HL-60 (cell line): Measurements from ENCODE around the gene ABL2.
A peak's percentile ranks its signal among the peaks of the same experiment; 100 is the strongest.
"Not testable (repeated sequence)": the region's sequence is repeated elsewhere in the genome, so short reads cannot be mapped to it uniquely, and the experiment has no call there.

ENCODE experiments used
- DNase-seq, 2 experiments: peaks; one replicate each; pipeline ENCODE4 v3.0.0-alpha.2; 2010 to 2020; ENCODE audit warnings: low read depth in 1 of 2, low spot score in 1 of 2
- H3K27ac ChIP-seq: fragments of 250-450 bp; sonication (Bioruptor Pico); replicated peaks from 2 replicates; pipeline ENCODE4 v1.5.1; 2020; ENCODE audit warnings: mild to moderate bottlenecking, moderate library complexity
- H3K27me3 ChIP-seq: fragments of 250-450 bp; sonication (Bioruptor Pico); 2 replicates; pipeline ENCODE4 v1.5.1; 2021; ENCODE audit warnings: mild to moderate bottlenecking, moderate library complexity; ENCODE audit not compliant: insufficient read depth, poor library complexity, severe bottlenecking
- H3K4me3 ChIP-seq: replicated peaks from 2 replicates; pipeline ENCODE4 v1.5.1; 2011; ENCODE audit warnings: mild to moderate bottlenecking, control low read depth, low read length; ENCODE audit not compliant: insufficient read depth
- CTCF ChIP-seq: IDR thresholded peaks from one replicate; pipeline ENCODE4 v1.5.1; 2011; ENCODE audit warnings: low read length, control low read depth, inconsistent platforms; ENCODE audit not compliant: insufficient read depth
- GABPA ChIP-seq: IDR thresholded peaks from 2 replicates; pipeline ENCODE4 v1.6.1; 2012; ENCODE audit warnings: low read depth
- POLR2AphosphoS5 ChIP-seq: IDR thresholded peaks from 2 replicates; pipeline ENCODE4 v1.6.1; 2012; ENCODE audit warnings: low read depth
- SPI1 ChIP-seq: IDR thresholded peaks from 2 replicates; pipeline ENCODE4 v1.6.1; 2012; ENCODE audit warnings: low read depth, mild to moderate bottlenecking, borderline replicate concordance
- TF ChIP-seq, protein P1 (sequence below): IDR thresholded peaks from 2 replicates; pipeline ENCODE4 v1.6.1; 2012; ENCODE audit warnings: low read depth; ENCODE audit not compliant: insufficient replicate concordance

ABL2 gene

DNA sequence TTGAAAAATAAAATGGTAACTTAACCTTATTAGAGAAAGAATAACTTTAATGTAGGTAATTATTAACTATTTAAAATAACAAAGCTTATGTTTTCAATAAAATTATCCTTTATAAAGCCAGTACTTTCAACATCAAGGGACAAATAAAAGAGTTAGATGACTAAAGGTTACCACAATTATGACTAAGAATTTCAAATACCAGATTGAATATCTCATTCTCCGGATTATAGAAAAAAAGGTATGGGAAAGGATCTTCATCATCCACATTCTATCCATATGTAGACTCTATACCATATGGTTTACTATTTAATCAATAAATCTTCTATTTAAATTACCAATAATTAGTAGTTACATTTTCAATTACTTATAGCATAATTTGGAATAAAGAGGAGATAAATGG lies 84.9 kb downstream of the ABL2 start:
- DNase-seq, result no peak
- no peak overlapping the region for H3K27ac ChIP-seq

DNA sequence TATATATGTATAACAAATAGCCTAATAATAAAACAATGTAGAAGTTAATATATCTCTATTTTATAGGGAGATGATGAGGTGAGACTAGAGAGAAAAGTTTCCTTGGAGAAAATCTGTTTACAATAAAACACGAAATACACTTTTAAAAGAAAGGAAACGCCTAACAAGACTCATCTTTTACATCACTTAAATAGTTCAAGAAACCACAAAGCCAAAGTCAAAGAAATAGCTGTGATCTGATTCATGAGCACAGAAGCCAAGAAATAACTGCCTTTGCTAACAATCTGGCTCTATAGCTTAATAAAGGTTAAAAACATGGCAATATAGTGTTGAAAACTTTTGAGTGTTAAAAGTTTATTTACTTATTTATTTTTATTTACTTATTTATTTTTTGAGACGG lies 86.2 kb downstream of the ABL2 start:
- no peak for DNase-seq
- TF ChIP-seq, protein P1, sequence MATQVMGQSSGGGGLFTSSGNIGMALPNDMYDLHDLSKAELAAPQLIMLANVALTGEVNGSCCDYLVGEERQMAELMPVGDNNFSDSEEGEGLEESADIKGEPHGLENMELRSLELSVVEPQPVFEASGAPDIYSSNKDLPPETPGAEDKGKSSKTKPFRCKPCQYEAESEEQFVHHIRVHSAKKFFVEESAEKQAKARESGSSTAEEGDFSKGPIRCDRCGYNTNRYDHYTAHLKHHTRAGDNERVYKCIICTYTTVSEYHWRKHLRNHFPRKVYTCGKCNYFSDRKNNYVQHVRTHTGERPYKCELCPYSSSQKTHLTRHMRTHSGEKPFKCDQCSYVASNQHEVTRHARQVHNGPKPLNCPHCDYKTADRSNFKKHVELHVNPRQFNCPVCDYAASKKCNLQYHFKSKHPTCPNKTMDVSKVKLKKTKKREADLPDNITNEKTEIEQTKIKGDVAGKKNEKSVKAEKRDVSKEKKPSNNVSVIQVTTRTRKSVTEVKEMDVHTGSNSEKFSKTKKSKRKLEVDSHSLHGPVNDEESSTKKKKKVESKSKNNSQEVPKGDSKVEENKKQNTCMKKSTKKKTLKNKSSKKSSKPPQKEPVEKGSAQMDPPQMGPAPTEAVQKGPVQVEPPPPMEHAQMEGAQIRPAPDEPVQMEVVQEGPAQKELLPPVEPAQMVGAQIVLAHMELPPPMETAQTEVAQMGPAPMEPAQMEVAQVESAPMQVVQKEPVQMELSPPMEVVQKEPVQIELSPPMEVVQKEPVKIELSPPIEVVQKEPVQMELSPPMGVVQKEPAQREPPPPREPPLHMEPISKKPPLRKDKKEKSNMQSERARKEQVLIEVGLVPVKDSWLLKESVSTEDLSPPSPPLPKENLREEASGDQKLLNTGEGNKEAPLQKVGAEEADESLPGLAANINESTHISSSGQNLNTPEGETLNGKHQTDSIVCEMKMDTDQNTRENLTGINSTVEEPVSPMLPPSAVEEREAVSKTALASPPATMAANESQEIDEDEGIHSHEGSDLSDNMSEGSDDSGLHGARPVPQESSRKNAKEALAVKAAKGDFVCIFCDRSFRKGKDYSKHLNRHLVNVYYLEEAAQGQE, result no peak
- TF ChIP-seq POLR2AphosphoS5 (no peak), GABPA (no peak), SPI1 (no peak), CTCF (no peak)
- no peak overlapping the region for H3K27ac ChIP-seq

More for the DNA sequence above, 84.9 kb downstream of the ABL2 start:
- Histone ChIP-seq H3K4me3 (no peak overlapping the region), H3K27me3 (no peaks in the 10 kb centered on the region)
- TF ChIP-seq, protein P1, result no peak

DNA sequence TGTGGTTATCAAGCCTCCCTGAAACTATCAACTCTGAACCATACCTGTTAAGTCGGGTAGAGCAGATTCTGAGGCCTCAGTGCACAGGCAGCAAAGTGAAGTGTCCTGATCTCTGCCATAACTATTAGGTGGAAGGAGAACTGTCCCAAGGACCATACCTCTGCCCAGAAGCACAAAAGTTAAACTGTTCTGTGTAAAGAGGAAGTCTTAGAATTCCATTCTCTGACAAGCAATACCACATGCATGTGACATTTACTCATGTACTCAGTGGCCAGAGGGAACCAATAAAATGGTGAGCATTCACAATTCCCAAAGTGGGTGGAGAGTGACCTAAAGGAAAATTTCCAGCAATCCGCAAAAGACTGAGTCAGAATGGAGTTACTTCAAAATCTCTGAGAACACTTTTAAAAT lies 86.6 kb downstream of the ABL2 start:
- Histone ChIP-seq H3K27me3 (no peaks in the 10 kb centered on the region), H3K4me3 (no peak overlapping the region), H3K27ac (no peak overlapping the region; the same call in 1 of the 2 replicates)
- DNase-seq, result peak in 1 of 2 experiments; percentile 21
- TF ChIP-seq SPI1, result peak; percentile 94
- TF ChIP-seq, protein P1, result no peak

More for the DNA sequence above, 86.2 kb downstream of the ABL2 start:
- Histone ChIP-seq H3K27me3 (no peaks in the 10 kb centered on the region), H3K4me3 (no peak overlapping the region)

DNA sequence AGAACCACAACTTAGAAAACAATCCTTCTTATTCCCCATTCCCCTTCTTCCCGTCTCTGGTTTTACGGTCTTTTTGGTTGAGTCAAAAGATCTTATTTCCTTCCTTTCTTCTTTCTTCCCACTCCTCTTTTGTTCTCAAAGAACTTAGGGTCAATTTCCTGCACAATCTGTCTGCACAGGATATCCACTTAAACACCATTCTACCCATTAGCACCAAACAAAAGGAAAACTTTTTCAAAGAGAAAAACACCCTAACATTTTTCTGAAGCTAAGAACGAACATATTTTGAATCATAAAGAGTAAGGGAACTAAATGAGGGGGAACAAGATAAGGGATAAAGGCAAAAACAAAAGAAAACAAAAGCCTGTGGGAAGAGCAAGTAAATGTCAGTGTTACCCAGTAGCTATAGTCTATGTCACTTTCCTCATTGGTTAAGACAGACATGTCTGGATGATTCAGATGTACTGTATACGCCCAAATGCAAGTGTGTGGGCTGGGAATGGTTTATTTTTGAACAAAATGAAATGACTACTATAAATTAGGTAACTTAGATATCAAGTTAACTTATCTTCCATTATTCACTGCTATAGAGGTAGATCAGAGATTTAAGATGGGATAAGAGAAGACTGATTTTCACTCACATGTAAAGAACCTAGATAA lies 87.8 kb downstream of the ABL2 start:
- DNase-seq, result no peak
- H3K27ac ChIP-seq, result peak overlapping the region; percentile 21; the same call in 1 of the 2 replicates
- H3K27me3 ChIP-seq, result no peaks in the 10 kb centered on the region
- TF ChIP-seq POLR2AphosphoS5, result no peak
- no peak for TF ChIP-seq SPI1
- TF ChIP-seq CTCF, result no peak
- TF ChIP-seq, protein P1, result no peak
- no peak for TF ChIP-seq GABPA
- H3K4me3 ChIP-seq, result no peak overlapping the region

DNA sequence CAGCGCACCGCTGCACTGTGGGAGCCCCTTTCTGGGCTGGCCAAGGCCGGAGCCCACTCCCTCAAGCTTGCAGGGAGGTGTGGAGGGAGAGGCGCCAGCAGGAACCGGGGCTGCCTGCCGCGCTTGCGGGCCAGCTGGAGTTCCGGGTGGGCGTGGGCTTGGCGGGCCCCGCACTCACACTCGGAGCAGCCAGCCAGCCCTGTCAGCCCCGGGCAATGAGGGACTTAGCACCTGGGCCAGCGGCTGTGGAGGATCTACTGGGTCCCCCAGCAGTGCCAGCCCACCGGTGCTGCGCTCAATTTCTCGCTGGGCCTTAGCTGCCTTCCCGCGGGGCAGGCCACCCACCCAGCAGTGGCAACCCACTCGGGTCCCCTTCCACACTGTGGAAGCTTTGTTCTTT lies 90.7 kb downstream of the ABL2 start:
- not testable (repeated sequence) for H3K4me3 ChIP-seq, DNase-seq, H3K27ac ChIP-seq, H3K27me3 ChIP-seq
